Endothelial cell of umbilical vein (primary cell): ENCODE data around the gene PTGES3. TPM values are rescaled to one million over a fixed set of nuclear protein-coding genes. Genes with fewer than 3 reads are reported as not detected.

ENCODE experiments used
- BruUV-seq: library from RNA; stranded (reverse); fragments of 400-500 nt; replicated peaks from 2 replicates; lab custom pipeline; 2021; lab: Mats Ljungman, UMichigan
- CTCF ChIA-PET: fragments of 300-600, 350-600 bp; sonication (Branson Sonifier 250); formaldehyde crosslinking; loops from one replicate; lab custom pipeline; 2021; ENCODE audit warnings: antibody characterized with exemption, inconsistent platforms; lab: Charles Lee
- POLR2A ChIA-PET: fragments of 300-600, 350-600 bp; sonication (Branson Sonifier 250); formaldehyde crosslinking; loops from one replicate; lab custom pipeline; 2021; ENCODE audit warnings: antibody characterized with exemption, inconsistent platforms; lab: Charles Lee
- DNase-seq: peaks from one replicate; pipeline ENCODE4 v3.0.0-alpha.2; 2011; ENCODE audit warnings: low read depth, low spot score
- FAIRE-seq: peaks from 2 replicates; lab custom pipeline; 2011; peaks lifted over from hg19 to GRCh38; lab: Jason Lieb, UNC
- H2AFZ ChIP-seq: 2 replicates; pipeline ENCODE4 v1.6.0; 2012; ENCODE audit warnings: low read depth, low read length, control low read depth, inconsistent platforms
- H3K27ac ChIP-seq: 2 replicates; pipeline ENCODE4 v1.5.1; 2011; ENCODE audit warnings: low read depth, mild to moderate bottlenecking, control low read depth, low read length, moderate library complexity; ENCODE audit not compliant: insufficient read depth
- H3K27me3 ChIP-seq, 2 experiments: 2 replicates each; pipeline versions ENCODE4 v1.6.0 to v1.6.1; 2011; ENCODE audit warnings: low read length in 2 of 2, mixed read lengths in 1 of 2; ENCODE audit not compliant: control insufficient read depth in 2 of 2, insufficient read depth in 2 of 2
- H3K36me3 ChIP-seq, 2 experiments: 2 replicates in 1 of 2; 3 replicates in 1 of 2; pipeline ENCODE4 v1.5.1; 2011; ENCODE audit warnings: low read length in 2 of 2, mild to moderate bottlenecking in 1 of 2, moderate library complexity in 1 of 2; ENCODE audit not compliant: control insufficient read depth in 2 of 2, insufficient read depth in 2 of 2; ENCODE audit errors: extremely low read depth in 1 of 2
- H3K4me1 ChIP-seq: 3 replicates; pipeline ENCODE4 v1.5.1; 2011; ENCODE audit warnings: mild to moderate bottlenecking, low read length; ENCODE audit not compliant: control insufficient read depth, insufficient read depth; ENCODE audit errors: extremely low read depth
- H3K4me2 ChIP-seq: 2 replicates; pipeline ENCODE4 v1.6.1; 2011; ENCODE audit warnings: low read length, control low read depth, mixed read lengths; ENCODE audit not compliant: insufficient read depth
- H3K4me3 ChIP-seq, 3 experiments: fragments of 200-600 bp in 1 of 3; sonication (generic), shearing (Covaris generic) in 1 of 3; replicated peaks in 1 of 3; 2 replicates each; pipeline ENCODE4 v1.5.1; 2011 to 2016; ENCODE audit warnings: control low read depth in 3 of 3, low read length in 3 of 3, mild to moderate bottlenecking in 2 of 3, inconsistent platforms in 1 of 3, low read depth in 1 of 3, moderate library complexity in 1 of 3; ENCODE audit not compliant: insufficient read depth in 1 of 3
- H3K79me2 ChIP-seq: 2 replicates; pipeline ENCODE4 v1.6.0; 2012; ENCODE audit warnings: low read length, inconsistent platforms; ENCODE audit not compliant: control insufficient read depth, insufficient read depth
- H3K9ac ChIP-seq: replicated peaks from 2 replicates; pipeline ENCODE3; 2011; ENCODE audit warnings: low read length, control low read depth; ENCODE audit not compliant: insufficient read depth; ENCODE audit errors: extremely low read depth
- H3K9me1 ChIP-seq: replicated peaks from 3 replicates; pipeline ENCODE4 v1.6.0; 2011; ENCODE audit warnings: mild to moderate bottlenecking, low read length; ENCODE audit not compliant: control insufficient read depth, insufficient read depth; ENCODE audit errors: extremely low read depth
- H3K9me3 ChIP-seq: replicated peaks from 2 replicates; pipeline ENCODE4 v1.5.1; 2012; ENCODE audit warnings: low read length, inconsistent platforms; ENCODE audit not compliant: control insufficient read depth, insufficient read depth
- H4K20me1 ChIP-seq: replicated peaks from 2 replicates; pipeline ENCODE3; 2011; ENCODE audit warnings: mild to moderate bottlenecking, low read length; ENCODE audit not compliant: control insufficient read depth, insufficient read depth; ENCODE audit errors: extremely low read depth
- EZH2 ChIP-seq: IDR thresholded peaks from 2 replicates; pipeline ENCODE4 v1.6.1; 2012; ENCODE audit warnings: borderline replicate concordance, low read depth, mild to moderate bottlenecking, moderate library complexity, low read length, inconsistent platforms; ENCODE audit not compliant: severe bottlenecking
- FOS ChIP-seq: IDR thresholded peaks from 2 replicates; pipeline ENCODE4 v1.6.1; 2011; ENCODE audit warnings: mild to moderate bottlenecking, low read length, moderate library complexity, borderline replicate concordance; ENCODE audit not compliant: insufficient read depth
- GATA2 ChIP-seq: IDR thresholded peaks from 2 replicates; pipeline ENCODE4 v1.7.0; 2011; ENCODE audit warnings: low read depth, mild to moderate bottlenecking, moderate library complexity, mixed read lengths, low read length; ENCODE audit not compliant: insufficient read length, insufficient read depth
- POLR2AphosphoS5 ChIP-seq: IDR thresholded peaks from 2 replicates; pipeline ENCODE4 v1.6.1; 2012; ENCODE audit warnings: low read depth, mild to moderate bottlenecking, control low read depth, low read length, moderate library complexity; ENCODE audit not compliant: insufficient read depth
- dilution Hi-C: fragments of 300-500 bp; cut with MboI; formaldehyde crosslinking; loops from one replicate; pipeline ENCODE4 v1.15.0; 2019; ENCODE audit warnings: low sequenced_read_pairs; ENCODE audit not compliant: extremely low pct_ligation_motif_present
- intact Hi-C: fragments of 100-400 bp; cut with micrococcal nuclease; formaldehyde crosslinking; loops from one replicate; pipeline ENCODE4 v1.10.0; 2022
- polyA plus RNA-seq, 4 experiments: library from polyadenylated mRNA; depleted of rRNA in 3 of 4; stranded (reverse) in 3 of 4; unstranded in 1 of 4; fragments of >200 nt; gene quantifications; 2 replicates each; pipeline versions ENCODE4 v1.2.1 to v1.2.3, GENCODE V29; 2011 to 2012; ENCODE audit warnings: missing spikeins in 1 of 4
- total RNA-seq: library from RNA; stranded (reverse); gene quantifications from 2 replicates; pipeline ENCODE4 v1.2.3, GENCODE V29; 2021
- TF ChIP-seq, protein P1 (sequence below), 2 donors: IDR thresholded peaks; 1 replicate in 1 of 2; 2 replicates in 1 of 2; pipeline ENCODE4 v1.5.1; 2011; ENCODE audit warnings: low read length in 2 of 2, mild to moderate bottlenecking in 2 of 2, moderate library complexity in 2 of 2, control low read depth in 1 of 2, inconsistent platforms in 1 of 2, low read depth in 1 of 2; ENCODE audit not compliant: insufficient read depth in 1 of 2; ENCODE audit errors: extremely low read depth in 1 of 2

The PTGES3 gene
- total and polyA plus RNA-seq, 2 donors (not counting 3 experiments of a cell fraction or from before 2014, with no cell fraction given) = 48.5 to 278 TPM

DNA sequence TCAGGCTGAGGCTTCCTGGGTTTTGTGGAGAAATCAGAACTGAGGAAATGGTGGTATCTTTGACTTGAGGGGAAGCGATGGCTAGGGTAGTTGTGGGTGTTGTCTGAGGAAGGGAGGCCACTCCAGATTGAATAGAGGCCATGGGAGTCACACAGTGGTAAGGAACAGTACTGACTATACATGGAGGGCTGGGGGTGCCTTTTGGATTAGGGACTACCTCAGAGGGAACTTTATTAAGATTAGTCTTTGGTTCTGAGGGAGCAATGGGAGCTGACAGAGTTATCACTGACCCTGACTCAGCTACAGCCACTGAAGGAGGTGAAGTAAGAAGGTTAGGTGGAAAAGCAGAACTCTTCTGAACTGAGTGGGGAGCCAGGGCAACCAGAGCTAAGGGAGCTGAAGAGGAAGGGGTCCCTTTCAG lies 32.7 kb upstream of the PTGES3 start:
- dilution Hi-C loops = no loop called here
- peaks cover 9% of the 10 kb centered on the region for H4K20me1 ChIP-seq
- H3K4me1 ChIP-seq = peaks cover 33% of the 10 kb centered on the region
- peak overlapping the region; percentile 71 for H3K4me2 ChIP-seq
- no peaks in the 10 kb centered on the region for H3K9me1 ChIP-seq
- no peak overlapping the region for H3K4me3 ChIP-seq
- TF ChIP-seq EZH2 (no peak), GATA2 (no peak), POLR2AphosphoS5 (no peak), FOS (no peak)
- TF ChIP-seq, protein P1, sequence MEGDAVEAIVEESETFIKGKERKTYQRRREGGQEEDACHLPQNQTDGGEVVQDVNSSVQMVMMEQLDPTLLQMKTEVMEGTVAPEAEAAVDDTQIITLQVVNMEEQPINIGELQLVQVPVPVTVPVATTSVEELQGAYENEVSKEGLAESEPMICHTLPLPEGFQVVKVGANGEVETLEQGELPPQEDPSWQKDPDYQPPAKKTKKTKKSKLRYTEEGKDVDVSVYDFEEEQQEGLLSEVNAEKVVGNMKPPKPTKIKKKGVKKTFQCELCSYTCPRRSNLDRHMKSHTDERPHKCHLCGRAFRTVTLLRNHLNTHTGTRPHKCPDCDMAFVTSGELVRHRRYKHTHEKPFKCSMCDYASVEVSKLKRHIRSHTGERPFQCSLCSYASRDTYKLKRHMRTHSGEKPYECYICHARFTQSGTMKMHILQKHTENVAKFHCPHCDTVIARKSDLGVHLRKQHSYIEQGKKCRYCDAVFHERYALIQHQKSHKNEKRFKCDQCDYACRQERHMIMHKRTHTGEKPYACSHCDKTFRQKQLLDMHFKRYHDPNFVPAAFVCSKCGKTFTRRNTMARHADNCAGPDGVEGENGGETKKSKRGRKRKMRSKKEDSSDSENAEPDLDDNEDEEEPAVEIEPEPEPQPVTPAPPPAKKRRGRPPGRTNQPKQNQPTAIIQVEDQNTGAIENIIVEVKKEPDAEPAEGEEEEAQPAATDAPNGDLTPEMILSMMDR (IDR thresholded peaks at IDR 0.05; ENCODE audit: extremely low read depth in 1 of 2, insufficient read depth in 1 of 2, low read depth in 1 of 2, low read length in 2 of 2) = no peak
- FAIRE-seq = no peak
- H2AFZ ChIP-seq = no peak overlapping the region
- no peak for DNase-seq
- no TSS peak for BruUV-seq
- no peaks in the 10 kb centered on the region for H3K27me3 ChIP-seq
- ChIA-PET POLR2A (no interaction called here), CTCF (interaction anchor here (1.2 to 2.6 kb wide), 2 partner anchors 84 to 281 kb away, joined by 5 to 8 read pairs; no protein-coding TSS in a partner anchor)
- no peaks in the 10 kb centered on the region for H3K9me3 ChIP-seq
- H3K9ac ChIP-seq = no peak overlapping the region
- no peak overlapping the region for H3K27ac ChIP-seq
- intact Hi-C loops = no loop called here
- H3K79me2 ChIP-seq = peaks cover 89% of the 10 kb centered on the region
- peaks cover 9 to 20% of the 10 kb centered on the region in 2 experiments for H3K36me3 ChIP-seq
